Keratinocyte (primary cell): Measurements from ENCODE around the gene ZNF225. TPM values are rescaled to one million over a fixed set of nuclear protein-coding genes. Genes with fewer than 3 reads are reported as not detected.
"Not testable (repeated sequence)": the region's sequence is repeated elsewhere in the genome, so short reads cannot be mapped to it uniquely, and the experiment has no call there.

Experiments used
- DNase-seq: peaks from one replicate; pipeline ENCODE4 v3.0.0-alpha.2; 2011; ENCODE audit warnings: low read depth, missing footprints, low spot score
- FAIRE-seq: peaks from 2 replicates; lab custom pipeline; 2011; peaks lifted over from hg19 to GRCh38; lab: Jason Lieb, UNC
- H2AFZ ChIP-seq: 2 replicates; pipeline ENCODE4 v1.6.0; 2012; ENCODE audit warnings: low read length, control low read depth, inconsistent platforms; ENCODE audit not compliant: control insufficient read depth
- H3K27ac ChIP-seq: 2 replicates; pipeline ENCODE4 v1.5.1; 2011; ENCODE audit warnings: low read length; ENCODE audit not compliant: control insufficient read depth, insufficient read depth
- H3K27me3 ChIP-seq: 3 replicates; pipeline ENCODE4 v1.6.0; 2011; ENCODE audit warnings: low read length; ENCODE audit not compliant: control insufficient read depth, insufficient read depth; ENCODE audit errors: extremely low read depth
- H3K36me3 ChIP-seq, 2 experiments: 2 replicates in 1 of 2; 3 replicates in 1 of 2; pipeline ENCODE4 v1.5.1; 2011; ENCODE audit warnings: low read length in 2 of 2, mild to moderate bottlenecking in 1 of 2; ENCODE audit not compliant: control insufficient read depth in 2 of 2, insufficient read depth in 2 of 2; ENCODE audit errors: extremely low read depth in 1 of 2
- H3K4me1 ChIP-seq: 3 replicates; pipeline ENCODE4 v1.5.1; 2011; ENCODE audit warnings: low read length; ENCODE audit not compliant: control insufficient read depth, insufficient read depth; ENCODE audit errors: extremely low read depth
- H3K4me2 ChIP-seq: 3 replicates; pipeline ENCODE4 v1.6.0; 2011; ENCODE audit warnings: low read depth, low read length; ENCODE audit not compliant: control insufficient read depth, insufficient read depth; ENCODE audit errors: extremely low read depth
- H3K4me3 ChIP-seq, 3 experiments: fragments of 200-600 bp in 1 of 3; sonication (generic) in 1 of 3; 2 replicates in 2 of 3; 3 replicates in 1 of 3; pipeline ENCODE4 v1.5.1; 2011 to 2016; ENCODE audit warnings: low read length in 3 of 3, mild to moderate bottlenecking in 3 of 3, control low read depth in 2 of 3, inconsistent platforms in 1 of 3, low read depth in 1 of 3, mixed read lengths in 1 of 3, mixed run types in 1 of 3, moderate library complexity in 1 of 3; ENCODE audit not compliant: control insufficient read depth in 2 of 3, insufficient read depth in 2 of 3; ENCODE audit errors: extremely low read depth in 1 of 3
- H3K79me2 ChIP-seq: 2 replicates; pipeline ENCODE4 v1.6.0; 2012; ENCODE audit warnings: low read length; ENCODE audit not compliant: control insufficient read depth, insufficient read depth
- H3K9ac ChIP-seq: 3 replicates; pipeline ENCODE4 v1.6.0; 2011; ENCODE audit warnings: low read length; ENCODE audit not compliant: control insufficient read depth, insufficient read depth; ENCODE audit errors: extremely low read depth
- H3K9me1 ChIP-seq: 3 replicates; pipeline ENCODE4 v1.6.0; 2011; ENCODE audit warnings: low read length; ENCODE audit not compliant: control insufficient read depth, insufficient read depth; ENCODE audit errors: extremely low read depth
- H3K9me3 ChIP-seq: 2 replicates; pipeline ENCODE4 v1.5.1; 2012; ENCODE audit warnings: low read depth, low read length; ENCODE audit not compliant: control insufficient read depth
- H4K20me1 ChIP-seq: 3 replicates; pipeline ENCODE4 v1.6.0; 2011; ENCODE audit warnings: low read length; ENCODE audit not compliant: control insufficient read depth, insufficient read depth; ENCODE audit errors: extremely low read depth
- CTCF ChIP-seq, 3 experiments: IDR thresholded peaks in 1 of 3; conservative IDR thresholded peaks in 1 of 3; optimal IDR thresholded peaks in 1 of 3; 2 replicates in 2 of 3; 3 replicates in 1 of 3; pipeline versions ENCODE3 to v1.5.1; 2011; ENCODE audit warnings: low read length in 3 of 3, mild to moderate bottlenecking in 3 of 3, moderate library complexity in 2 of 3, control low read depth in 1 of 3, inconsistent platforms in 1 of 3; ENCODE audit not compliant: insufficient read depth in 2 of 3; ENCODE audit errors: extremely low read depth in 1 of 3
- EZH2 ChIP-seq: IDR thresholded peaks from one replicate; pipeline ENCODE4 v1.6.1; 2012; ENCODE audit warnings: inconsistent platforms, mild to moderate bottlenecking, low read length, moderate library complexity
- dilution Hi-C: fragments of 300-500 bp; cut with MboI; formaldehyde crosslinking; loops from one replicate; pipeline ENCODE4 v1.7.0; 2020; ENCODE audit warnings: low sequenced_read_pairs; ENCODE audit not compliant: extremely low pct_ligation_motif_present
- polyA plus RNA-seq, 5 experiments: library from polyadenylated mRNA; depleted of rRNA in 3 of 5; stranded (reverse) in 3 of 5; stranded (forward) in 1 of 5; unstranded in 1 of 5; fragments of >200 nt; gene quantifications; 1 replicate in 1 of 5; 2 replicates in 3 of 5; 3 replicates in 1 of 5; pipeline versions ENCODE4 v1.2.1 to v1.2.3, GENCODE V29; 2011 to 2012; ENCODE audit warnings: missing spikeins in 2 of 5, low read depth in 1 of 5, low replicate concordance in 1 of 5

Gene ZNF225
- polyA plus RNA-seq, 1 donor (not counting 4 experiments of a cell fraction or from before 2014, with no cell fraction given), result 2.2 TPM

- FAIRE-seq (no peak), DNase-seq (no peak)
- no peaks in the 10 kb centered on the region for H4K20me1 ChIP-seq
- dilution Hi-C loops, result no loop called here
- peak overlapping the region; percentile 91 for H3K4me2 ChIP-seq
- no peak for TF ChIP-seq EZH2
- no peak for TF ChIP-seq CTCF (optimal IDR thresholded peaks at IDR 0.05 in 1 of 3, IDR thresholded peaks at IDR 0.05 in 1 of 3, conservative IDR thresholded peaks at IDR 0.05 in 1 of 3; ENCODE audit: extremely low read depth in 1 of 3, insufficient read depth in 2 of 3, low read length in 3 of 3)
- H3K4me3 ChIP-seq, result peak overlapping the region; percentile 76 to 99 (median 98)
- H2AFZ ChIP-seq, result peak overlapping the region; percentile 100
- H3K9me1 ChIP-seq, result no peaks in the 10 kb centered on the region
- H3K27ac ChIP-seq, result peak overlapping the region; percentile 57
- no peaks in the 10 kb centered on the region for H3K27me3 ChIP-seq
- no peaks in the 10 kb centered on the region for H3K79me2 ChIP-seq
- no peaks in the 10 kb centered on the region for H3K9me3 ChIP-seq
- peaks cover 0 to 8% of the 10 kb centered on the region in 2 experiments for H3K36me3 ChIP-seq
- H3K9ac ChIP-seq, result peak overlapping the region; percentile 79
- H3K4me1 ChIP-seq, result no peaks in the 10 kb centered on the region
Observed at GRCh38 chr19:44113784-44114390, 688 bp downstream of the ZNF225 start.

DNA sequence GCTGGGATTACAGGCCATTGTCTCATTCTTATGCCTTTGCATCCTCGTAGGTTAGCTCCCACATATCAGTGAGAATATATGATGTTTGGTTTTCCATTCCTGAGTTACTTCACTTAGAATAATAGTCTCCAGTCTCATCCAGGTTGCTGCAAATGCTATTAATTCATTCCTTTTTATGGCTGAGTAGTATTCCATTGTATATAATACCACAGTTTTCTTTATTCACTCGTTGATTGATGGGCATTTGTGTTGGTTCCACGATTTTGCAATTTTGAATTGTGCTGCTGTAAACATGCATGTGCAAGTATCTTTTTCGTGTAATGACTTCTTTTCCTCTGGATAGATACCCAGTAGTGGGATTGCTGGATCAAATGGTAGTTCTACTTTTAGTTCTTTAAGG lies 8.0 kb downstream of the ZNF225 start:
- H3K4me2 ChIP-seq, H3K79me2 ChIP-seq, H3K9me3 ChIP-seq, FAIRE-seq, H3K9ac ChIP-seq, DNase-seq, H2AFZ ChIP-seq, H4K20me1 ChIP-seq, H3K9me1 ChIP-seq, H3K27me3 ChIP-seq, H3K4me1 ChIP-seq, dilution Hi-C loops, H3K27ac ChIP-seq, H3K4me3 ChIP-seq: not testable (repeated sequence)
- peaks cover 2 to 10% of the 10 kb centered on the region in 2 experiments for H3K36me3 ChIP-seq

DNA sequence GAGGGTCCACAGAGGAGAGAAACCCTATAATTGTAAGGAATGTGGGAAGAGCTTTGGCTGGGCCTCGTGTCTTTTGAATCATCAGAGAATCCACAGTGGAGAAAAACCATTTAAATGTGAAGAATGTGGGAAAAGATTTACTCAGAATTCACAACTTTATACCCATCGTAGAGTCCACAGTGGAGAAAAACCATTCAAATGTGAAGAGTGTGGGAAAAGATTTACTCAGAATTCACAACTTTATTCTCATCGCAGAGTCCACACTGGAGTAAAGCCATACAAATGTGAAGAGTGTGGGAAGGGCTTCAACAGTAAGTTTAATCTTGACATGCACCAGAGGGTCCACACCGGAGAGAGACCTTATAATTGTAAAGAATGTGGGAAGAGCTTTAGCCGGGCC lies 18.8 kb downstream of the ZNF225 start:
- Histone ChIP-seq H3K4me2 (no peak overlapping the region), H3K4me1 (no peaks in the 10 kb centered on the region), H3K4me3 (no peak overlapping the region), H3K79me2 (no peaks in the 10 kb centered on the region), H3K27me3 (no peaks in the 10 kb centered on the region), H3K9me1 (no peaks in the 10 kb centered on the region), H4K20me1 (no peaks in the 10 kb centered on the region), H2AFZ (no peak overlapping the region), H3K9me3 (peaks cover 1% of the 10 kb centered on the region), H3K27ac (no peak overlapping the region), H3K36me3 (peaks cover 5 to 6% of the 10 kb centered on the region in 2 experiments), H3K9ac (no peak overlapping the region)
- DNase-seq, result no peak
- dilution Hi-C loops, result no loop called here
- TF ChIP-seq CTCF (optimal IDR thresholded peaks at IDR 0.05 in 1 of 3, IDR thresholded peaks at IDR 0.05 in 1 of 3, conservative IDR thresholded peaks at IDR 0.05 in 1 of 3; ENCODE audit: extremely low read depth in 1 of 3, insufficient read depth in 2 of 3, low read length in 3 of 3), result no peak
- no peak for TF ChIP-seq EZH2
- no peak for FAIRE-seq
